ENCODE results near the gene SLC7A1.
"Not testable (repeated sequence)": the region's sequence is repeated elsewhere in the genome, so short reads cannot be mapped to it uniquely, and the experiment has no call there.

DNA sequence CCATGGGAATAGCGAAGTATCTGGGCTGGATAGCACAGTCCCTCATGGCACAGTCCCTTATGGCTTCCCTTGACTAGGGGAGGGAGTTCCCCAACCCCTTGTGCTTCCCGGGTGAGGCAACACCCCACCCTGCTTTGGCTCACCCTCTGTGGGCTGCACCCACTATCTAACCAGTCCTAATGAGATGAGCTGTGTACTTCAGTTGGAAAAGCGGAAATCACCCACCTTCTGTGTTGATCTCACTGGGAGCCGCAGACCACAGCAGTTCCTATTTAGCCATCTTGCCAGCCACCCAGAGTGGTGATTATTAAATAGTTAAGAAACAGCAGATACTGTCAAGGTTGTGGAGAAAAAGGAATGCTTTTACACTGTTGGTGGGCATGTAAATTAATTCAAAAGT is 41.3 kb upstream of the SLC7A1 start:
- TF ChIP-seq, protein P1, sequence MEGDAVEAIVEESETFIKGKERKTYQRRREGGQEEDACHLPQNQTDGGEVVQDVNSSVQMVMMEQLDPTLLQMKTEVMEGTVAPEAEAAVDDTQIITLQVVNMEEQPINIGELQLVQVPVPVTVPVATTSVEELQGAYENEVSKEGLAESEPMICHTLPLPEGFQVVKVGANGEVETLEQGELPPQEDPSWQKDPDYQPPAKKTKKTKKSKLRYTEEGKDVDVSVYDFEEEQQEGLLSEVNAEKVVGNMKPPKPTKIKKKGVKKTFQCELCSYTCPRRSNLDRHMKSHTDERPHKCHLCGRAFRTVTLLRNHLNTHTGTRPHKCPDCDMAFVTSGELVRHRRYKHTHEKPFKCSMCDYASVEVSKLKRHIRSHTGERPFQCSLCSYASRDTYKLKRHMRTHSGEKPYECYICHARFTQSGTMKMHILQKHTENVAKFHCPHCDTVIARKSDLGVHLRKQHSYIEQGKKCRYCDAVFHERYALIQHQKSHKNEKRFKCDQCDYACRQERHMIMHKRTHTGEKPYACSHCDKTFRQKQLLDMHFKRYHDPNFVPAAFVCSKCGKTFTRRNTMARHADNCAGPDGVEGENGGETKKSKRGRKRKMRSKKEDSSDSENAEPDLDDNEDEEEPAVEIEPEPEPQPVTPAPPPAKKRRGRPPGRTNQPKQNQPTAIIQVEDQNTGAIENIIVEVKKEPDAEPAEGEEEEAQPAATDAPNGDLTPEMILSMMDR (IDR thresholded peaks at IDR 0.05): not testable (repeated sequence)
- not testable (repeated sequence) for TF ChIP-seq POLR2A, POLR2AphosphoS5 (IDR thresholded peaks at IDR 0.05)
